Endothelial cell of hepatic sinusoid (primary cell): ENCODE data around the gene PCDHB10.
"Not testable (repeated sequence)": the region's sequence is repeated elsewhere in the genome, so short reads cannot be mapped to it uniquely, and the experiment has no call there.

Experiments used
- in situ Hi-C: cut with HindIII; loops from 2 replicates; pipeline ENCODE4 v1.10.0; 2017; ENCODE audit warnings: low sequenced_read_pairs

The PCDHB10 gene

DNA sequence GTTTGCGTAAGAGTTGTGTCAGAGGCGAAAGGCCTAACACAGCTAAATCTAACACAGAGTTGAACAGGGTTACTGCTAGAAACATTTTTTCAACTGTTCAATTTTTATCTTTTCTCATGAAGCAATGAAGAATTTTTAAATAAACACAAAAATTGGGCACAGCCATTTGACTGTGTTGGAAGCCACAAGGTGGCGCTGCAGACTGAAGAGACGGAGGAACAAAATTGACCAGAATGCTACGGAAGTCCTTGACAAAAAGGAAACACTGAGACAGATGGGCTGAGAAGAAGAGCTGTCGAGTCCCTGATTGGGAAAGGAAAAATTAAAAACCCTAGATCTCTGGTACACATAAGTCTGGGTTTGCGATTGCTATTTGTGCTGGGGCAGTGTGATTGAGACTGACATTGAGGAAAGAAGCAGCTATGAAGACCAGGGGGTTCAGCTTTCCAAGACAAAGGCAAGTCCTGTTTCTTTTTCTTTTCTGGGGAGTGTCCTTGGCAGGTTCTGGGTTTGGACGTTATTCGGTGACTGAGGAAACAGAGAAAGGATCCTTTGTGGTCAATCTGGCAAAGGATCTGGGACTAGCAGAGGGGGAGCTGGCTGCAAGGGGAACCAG, 5.1 kb upstream of the PCDHB10 start, which contains the start of gene PCDHB9:
TSS of gene PCDHB9 (plus strand) at position 265 of the 616 bp plus-strand sequence. CDS start at position 423, 158 bp downstream.
- in situ Hi-C loops = no loop called here

DNA sequence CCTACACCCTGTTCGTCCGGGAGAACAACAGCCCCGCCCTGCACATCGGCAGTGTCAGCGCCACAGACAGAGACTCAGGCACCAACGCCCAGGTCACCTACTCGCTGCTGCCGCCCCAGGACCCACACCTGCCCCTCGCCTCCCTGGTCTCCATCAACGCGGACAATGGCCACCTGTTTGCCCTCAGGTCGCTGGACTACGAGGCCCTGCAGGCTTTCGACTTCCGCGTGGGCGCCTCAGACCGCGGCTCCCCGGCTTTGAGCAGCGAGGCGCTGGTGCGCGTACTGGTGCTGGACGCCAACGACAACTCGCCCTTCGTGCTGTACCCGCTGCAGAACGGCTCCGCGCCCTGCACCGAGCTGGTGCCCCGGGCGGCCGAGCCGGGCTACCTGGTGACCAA, 3.5 kb upstream of the PCDHB10 start:
- in situ Hi-C loops = not testable (repeated sequence)

DNA sequence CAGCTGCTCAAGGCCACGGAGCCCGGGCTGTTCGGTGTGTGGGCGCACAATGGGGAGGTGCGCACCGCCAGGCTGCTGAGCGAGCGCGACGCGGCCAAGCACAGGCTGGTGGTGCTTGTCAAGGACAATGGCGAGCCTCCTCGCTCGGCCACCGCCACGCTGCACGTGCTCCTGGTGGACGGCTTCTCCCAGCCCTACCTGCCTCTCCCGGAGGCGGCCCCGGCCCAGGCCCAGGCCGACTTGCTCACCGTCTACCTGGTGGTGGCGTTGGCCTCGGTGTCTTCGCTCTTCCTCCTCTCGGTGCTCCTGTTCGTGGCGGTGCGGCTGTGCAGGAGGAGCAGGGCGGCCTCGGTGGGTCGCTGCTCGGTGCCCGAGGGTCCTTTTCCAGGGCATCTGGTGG, 3.0 kb upstream of the PCDHB10 start:
- in situ Hi-C loops = not testable (repeated sequence)

DNA sequence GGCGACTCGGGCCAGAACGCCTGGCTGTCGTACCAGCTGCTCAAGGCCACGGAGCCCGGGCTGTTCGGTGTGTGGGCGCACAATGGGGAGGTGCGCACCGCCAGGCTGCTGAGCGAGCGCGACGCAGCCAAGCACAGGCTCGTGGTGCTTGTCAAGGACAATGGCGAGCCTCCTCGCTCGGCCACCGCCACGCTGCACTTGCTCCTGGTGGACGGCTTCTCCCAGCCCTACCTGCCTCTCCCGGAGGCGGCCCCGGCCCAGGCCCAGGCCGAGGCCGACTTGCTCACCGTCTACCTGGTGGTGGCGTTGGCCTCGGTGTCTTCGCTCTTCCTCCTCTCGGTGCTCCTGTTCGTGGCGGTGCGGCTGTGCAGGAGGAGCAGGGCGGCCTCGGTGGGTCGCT, 2.2 kb downstream of the PCDHB10 start:
- in situ Hi-C loops = not testable (repeated sequence)

DNA sequence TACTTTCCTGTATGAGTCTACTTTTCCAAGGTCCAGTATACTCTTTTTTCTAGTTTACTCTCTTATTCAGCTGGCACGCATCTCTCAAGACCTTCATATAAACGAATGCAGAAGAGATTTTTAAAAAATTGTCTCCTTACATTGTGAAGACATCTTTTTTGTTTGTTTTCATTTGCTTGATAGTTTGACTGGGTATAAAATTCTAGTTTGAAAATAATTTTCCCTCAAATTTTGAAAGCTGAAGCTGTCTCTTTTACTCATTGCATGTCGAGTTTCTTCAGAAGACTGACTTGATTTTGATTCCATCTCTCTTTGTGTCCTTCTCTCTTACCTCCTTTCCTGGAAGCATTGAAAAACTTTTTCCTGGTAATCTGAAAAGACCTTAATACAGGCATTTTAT, 4.2 kb downstream of the PCDHB10 start:
- in situ Hi-C loops = no loop called here

DNA sequence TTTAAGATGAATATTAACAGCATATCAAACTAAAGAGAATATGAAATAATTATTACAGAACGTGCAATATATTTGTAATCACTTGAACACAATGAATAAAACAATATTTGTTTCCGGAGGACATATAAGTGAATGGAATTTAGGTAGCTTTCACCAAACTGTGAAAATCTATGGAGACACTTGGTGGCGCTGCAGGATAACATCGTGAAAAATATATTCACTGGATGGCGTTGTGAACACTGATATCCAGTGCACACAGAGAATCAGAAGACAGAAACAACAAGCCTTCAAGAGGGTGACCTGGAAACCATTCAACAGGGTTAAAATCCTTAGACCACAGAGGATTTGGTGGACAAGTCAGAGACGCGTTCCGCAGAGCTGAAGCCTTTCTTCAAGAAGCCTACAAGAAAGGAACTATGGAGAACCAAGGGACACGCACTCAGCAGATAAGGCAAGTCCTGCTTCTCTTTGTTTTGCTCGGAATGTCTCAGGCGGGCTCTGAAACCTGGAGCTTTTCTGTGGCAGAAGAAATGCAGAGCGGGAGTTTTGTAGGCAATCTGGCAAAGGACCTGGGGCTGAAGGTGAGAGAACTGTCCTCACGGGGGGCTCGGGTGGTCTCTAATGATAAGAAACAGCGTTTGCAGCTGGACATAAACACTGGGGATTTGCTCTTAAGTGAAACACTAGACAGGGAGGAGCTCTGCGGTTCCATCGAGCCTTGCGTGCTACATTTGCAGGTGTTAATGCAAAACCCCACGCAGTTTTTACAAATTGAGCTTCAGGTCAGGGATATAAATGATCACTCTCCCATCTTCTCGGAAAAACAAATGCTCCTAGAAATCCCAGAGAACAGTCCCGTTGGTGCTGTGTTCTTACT, 7.4 kb downstream of the PCDHB10 start, which contains the start of gene PCDHB11:
TSS of gene PCDHB11 (plus strand) at position 269 of the 877 bp plus-strand sequence. CDS start at position 417, 148 bp downstream.
- in situ Hi-C loops = no loop called here

DNA sequence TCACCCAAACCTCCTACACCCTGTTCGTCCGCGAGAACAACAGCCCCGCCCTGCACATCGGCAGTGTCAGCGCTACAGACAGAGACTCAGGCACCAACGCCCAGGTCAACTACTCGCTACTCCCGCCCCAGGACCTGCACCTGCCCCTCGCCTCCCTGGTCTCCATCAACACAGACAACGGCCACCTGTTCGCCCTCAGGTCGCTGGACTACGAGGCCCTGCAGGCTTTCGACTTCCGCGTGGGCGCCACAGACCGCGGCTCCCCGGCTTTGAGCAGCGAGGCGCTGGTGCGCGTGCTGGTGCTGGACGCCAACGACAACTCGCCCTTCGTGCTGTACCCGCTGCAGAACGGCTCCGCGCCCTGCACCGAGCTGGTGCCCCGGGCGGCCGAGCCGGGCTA, 9.0 kb downstream of the PCDHB10 start:
- in situ Hi-C loops = not testable (repeated sequence)

DNA sequence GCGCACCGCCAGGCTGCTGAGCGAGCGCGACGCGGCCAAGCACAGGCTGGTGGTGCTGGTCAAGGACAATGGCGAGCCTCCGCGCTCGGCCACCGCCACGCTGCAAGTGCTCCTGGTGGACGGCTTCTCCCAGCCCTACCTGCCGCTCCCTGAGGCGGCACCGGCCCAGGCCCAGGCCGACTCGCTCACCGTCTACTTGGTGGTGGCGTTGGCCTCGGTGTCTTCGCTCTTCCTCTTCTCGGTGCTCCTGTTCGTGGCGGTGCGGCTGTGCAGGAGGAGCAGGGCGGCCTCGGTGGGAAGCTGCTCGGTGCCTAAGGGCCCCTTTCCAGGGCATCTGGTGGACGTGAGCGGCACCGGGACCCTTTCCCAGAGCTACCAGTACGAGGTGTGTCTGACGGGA, 9.5 kb downstream of the PCDHB10 start:
- in situ Hi-C loops = not testable (repeated sequence)

DNA sequence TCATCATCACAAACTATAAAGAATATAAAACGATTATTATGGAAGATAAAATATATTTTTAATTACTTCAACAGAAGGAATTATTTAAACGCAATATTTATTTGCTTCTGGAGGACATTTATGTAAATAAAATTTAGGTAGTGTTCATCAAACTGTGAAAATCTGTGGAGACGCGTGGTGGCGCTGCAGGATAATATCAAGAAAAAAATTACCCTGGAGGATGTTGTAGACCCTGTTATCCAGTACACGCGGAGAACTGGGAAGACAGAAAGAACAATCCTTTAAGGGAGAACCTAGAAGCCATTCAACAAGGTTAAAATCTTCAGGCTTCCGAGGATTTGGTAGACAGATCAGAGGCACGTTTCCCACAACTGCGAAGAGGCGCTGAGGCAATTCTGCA, 16.3 kb downstream of the PCDHB10 start, which contains the start of gene PCDHB12:
TSS of gene PCDHB12 (plus strand) at position 242 of the 400 bp plus-strand sequence. CDS start 189 bp downstream, outside the sequence.
- in situ Hi-C loops = no loop called here

DNA sequence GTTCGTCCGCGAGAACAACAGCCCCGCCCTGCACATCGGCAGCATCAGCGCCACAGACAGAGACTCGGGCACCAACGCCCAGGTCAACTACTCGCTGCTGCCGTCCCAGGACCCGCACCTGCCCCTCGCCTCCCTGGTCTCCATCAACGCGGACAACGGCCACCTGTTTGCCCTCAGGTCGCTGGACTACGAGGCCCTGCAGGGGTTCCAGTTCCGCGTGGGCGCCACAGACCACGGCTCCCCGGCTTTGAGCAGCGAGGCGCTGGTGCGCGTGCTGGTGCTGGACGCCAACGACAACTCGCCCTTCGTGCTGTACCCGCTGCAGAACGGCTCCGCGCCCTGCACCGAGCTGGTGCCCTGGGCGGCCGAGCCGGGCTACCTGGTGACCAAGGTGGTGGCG, 18.1 kb downstream of the PCDHB10 start:
- in situ Hi-C loops = not testable (repeated sequence)

DNA sequence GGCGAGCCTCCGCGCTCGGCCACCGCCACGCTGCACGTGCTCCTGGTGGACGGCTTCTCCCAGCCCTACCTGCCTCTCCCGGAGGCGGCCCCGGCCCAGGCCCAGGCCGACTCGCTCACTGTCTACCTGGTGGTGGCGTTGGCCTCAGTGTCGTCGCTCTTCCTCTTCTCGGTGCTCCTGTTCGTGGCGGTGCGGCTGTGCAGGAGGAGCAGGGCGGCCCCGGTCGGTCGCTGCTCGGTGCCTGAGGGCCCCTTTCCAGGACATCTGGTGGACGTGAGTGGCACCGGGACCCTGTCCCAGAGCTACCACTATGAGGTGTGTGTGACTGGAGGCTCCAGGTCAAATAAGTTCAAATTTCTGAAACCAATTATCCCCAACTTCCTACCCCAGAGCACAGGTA, 18.7 kb downstream of the PCDHB10 start:
- in situ Hi-C loops = not testable (repeated sequence)

DNA sequence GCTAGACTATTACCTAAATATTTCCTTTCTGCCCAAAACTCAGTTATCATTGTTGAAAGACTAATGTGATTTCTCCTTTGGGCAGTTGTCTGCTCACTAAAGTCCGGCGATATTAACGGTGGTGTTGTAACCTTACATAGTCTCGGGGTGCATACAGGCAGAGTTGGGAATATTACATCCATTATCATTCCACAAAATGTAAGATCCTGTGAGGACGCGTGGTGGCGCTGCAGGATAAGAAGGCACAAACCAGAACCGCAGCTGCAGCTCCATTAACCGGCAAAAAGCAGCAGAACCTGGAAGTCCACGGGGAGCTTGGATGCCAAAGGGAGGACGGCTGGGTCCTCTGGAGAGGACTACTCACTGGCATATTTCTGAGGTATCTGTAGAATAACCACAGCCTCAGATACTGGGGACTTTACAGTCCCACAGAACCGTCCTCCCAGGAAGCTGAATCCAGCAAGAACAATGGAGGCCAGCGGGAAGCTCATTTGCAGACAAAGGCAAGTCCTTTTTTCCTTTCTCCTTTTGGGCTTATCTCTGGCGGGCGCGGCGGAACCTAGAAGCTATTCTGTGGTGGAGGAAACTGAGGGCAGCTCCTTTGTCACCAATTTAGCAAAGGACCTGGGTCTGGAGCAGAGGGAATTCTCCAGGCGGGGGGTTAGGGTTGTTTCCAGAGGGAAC, 21.6 kb downstream of the PCDHB10 start, which contains the start of gene PCDHB13:
TSS of gene PCDHB13 (plus strand) at position 264 of the 684 bp plus-strand sequence. CDS start at position 469, 205 bp downstream.
- in situ Hi-C loops = not testable (repeated sequence)

DNA sequence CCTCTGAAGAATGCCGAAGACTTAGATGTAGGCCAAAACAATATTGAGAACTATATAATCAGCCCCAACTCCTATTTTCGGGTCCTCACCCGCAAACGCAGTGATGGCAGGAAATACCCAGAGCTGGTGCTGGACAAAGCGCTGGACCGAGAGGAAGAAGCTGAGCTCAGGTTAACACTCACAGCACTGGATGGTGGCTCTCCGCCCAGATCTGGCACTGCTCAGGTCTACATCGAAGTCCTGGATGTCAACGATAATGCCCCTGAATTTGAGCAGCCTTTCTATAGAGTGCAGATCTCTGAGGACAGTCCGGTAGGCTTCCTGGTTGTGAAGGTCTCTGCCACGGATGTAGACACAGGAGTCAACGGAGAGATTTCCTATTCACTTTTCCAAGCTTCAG, 22.4 kb downstream of the PCDHB10 start:
- in situ Hi-C loops = not testable (repeated sequence)

DNA sequence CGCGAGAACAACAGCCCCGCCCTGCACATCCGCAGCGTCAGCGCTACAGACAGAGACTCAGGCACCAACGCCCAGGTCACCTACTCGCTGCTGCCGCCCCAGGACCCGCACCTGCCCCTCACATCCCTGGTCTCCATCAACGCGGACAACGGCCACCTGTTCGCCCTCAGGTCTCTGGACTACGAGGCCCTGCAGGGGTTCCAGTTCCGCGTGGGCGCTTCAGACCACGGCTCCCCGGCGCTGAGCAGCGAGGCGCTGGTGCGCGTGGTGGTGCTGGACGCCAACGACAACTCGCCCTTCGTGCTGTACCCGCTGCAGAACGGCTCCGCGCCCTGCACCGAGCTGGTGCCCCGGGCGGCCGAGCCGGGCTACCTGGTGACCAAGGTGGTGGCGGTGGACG, 23.4 kb downstream of the PCDHB10 start:
- in situ Hi-C loops = not testable (repeated sequence)

DNA sequence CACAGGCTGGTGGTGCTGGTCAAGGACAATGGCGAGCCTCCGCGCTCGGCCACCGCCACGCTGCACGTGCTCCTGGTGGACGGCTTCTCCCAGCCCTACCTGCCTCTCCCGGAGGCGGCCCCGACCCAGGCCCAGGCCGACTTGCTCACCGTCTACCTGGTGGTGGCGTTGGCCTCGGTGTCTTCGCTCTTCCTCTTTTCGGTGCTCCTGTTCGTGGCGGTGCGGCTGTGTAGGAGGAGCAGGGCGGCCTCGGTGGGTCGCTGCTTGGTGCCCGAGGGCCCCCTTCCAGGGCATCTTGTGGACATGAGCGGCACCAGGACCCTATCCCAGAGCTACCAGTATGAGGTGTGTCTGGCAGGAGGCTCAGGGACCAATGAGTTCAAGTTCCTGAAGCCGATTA, 23.9 kb downstream of the PCDHB10 start:
- in situ Hi-C loops = not testable (repeated sequence)

DNA sequence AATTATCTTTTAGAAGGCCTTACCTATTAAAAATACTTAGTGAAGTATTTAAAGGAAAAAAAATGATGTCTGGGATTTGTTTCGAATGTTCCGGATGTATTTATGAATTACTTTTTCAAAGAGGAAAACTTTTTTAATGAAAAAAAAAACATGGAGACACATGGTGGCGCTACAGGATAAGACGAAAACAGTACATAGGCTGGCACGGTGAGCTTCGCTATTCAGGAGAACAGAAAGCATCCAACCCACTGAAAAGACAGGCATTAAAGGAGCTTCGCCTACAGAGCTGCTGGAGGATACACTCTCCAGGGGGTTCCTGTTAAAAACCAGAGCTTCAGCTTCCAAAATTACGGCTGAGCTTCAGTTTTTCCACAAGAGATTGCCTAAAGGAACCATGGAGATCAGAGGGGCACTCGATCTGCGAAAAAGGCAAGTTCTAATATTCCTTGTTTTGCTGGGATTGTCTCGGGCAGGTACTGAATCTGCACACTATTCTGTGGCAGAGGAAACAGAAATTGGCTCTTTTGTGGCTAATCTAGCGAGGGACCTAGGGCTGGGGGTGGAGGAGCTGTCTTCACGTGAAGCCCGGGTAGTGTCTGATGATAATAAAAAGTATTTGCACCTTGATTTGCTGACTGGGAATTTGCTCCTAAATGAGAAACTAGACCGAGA, 31.1 kb downstream of the PCDHB10 start, which contains the start of gene PCDHB14:
TSS of gene PCDHB14 (plus strand) at position 232 of the 672 bp plus-strand sequence. CDS start at position 395, 163 bp downstream.
- in situ Hi-C loops = no loop called here

DNA sequence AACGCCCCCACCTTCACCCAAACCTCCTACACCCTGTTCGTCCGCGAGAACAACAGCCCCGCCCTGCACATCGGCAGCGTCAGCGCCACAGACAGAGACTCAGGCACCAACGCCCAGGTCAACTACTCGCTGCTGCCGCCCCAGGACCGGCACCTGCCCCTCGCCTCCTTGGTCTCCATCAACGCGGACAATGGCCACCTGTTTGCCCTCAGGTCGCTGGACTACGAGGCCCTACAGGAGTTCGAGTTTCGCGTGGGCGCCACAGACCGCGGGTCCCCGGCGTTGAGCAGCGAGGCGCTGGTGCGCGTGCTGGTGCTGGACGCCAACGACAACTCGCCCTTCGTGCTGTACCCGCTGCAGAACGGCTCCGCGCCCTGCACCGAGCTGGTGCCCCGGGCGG, 32.7 kb downstream of the PCDHB10 start:
- in situ Hi-C loops = not testable (repeated sequence)

DNA sequence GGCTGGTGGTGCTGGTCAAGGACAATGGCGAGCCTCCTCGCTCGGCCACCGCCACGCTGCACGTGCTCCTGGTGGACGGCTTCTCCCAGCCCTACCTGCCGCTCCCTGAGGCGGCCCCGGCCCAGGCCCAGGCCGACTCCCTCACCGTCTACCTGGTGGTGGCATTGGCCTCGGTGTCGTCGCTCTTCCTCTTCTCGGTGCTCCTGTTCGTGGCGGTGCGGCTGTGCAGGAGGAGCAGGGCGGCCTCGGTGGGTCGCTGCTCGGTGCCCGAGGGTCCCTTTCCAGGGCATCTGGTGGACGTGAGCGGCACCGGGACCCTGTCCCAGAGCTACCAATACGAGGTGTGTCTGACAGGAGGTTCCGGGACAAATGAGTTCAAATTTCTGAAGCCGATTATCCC, 33.3 kb downstream of the PCDHB10 start:
- in situ Hi-C loops = not testable (repeated sequence)

DNA sequence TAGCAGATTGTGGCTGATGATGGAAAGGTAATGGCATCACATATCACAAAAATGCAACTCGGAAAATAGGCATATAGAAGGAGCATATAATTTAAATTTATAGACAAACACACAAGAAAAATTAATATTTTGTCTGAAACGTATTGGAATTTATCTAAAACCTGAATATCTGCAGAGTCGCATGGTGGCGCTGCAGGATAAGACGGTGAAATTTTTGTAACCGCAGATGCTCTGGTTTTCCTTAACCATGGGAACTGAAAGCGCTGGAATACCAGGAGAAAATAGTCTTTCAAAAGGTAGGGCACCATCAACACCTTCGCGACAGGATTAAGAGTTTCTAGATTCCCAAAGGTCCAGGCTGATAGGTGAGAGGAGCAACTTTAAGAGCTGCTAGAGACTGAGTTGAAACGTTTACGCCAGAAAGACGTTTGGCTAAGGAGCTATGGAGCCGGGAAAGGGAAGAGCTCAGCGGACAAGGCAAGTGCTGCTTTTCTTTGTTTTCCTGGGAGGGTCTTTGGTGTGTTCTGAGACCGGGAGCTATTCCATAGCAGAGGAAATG, 42.0 kb downstream of the PCDHB10 start:
- in situ Hi-C loops = no loop called here

DNA sequence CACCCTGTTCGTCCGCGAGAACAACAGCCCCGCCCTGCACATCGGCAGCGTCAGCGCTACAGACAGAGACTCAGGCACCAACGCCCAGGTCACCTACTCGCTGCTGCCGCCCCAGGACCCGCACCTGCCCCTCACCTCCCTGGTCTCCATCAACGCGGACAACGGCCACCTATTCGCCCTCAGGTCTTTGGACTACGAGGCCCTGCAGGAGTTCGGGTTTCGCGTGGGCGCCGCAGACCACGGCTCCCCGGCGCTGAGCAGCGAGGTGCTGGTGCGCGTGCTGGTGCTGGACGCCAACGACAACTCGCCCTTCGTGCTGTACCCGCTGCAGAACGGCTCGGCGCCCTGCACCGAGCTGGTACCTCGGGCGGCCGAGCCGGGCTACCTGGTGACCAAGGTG, 43.8 kb downstream of the PCDHB10 start:
- in situ Hi-C loops = loop anchor here (5.0 kb wide), 1 partner anchor 59 kb away; the partner anchor contains the start of gene PCDHB8
